ENCODE data around the gene UBXN7.

- TF ChIP-seq CTCF (IDR thresholded peaks at IDR 0.05) = no peak
- TF ChIP-seq POLR2A (IDR thresholded peaks at IDR 0.05) = no peak
These were observed 78.1 kb downstream of the UBXN7 start for GRCh38 chr3:196354132-196354531.

All from adrenal gland (tissue), 5 donors.